ENCODE results near the gene RCCD1. TPM values are rescaled to one million over a fixed set of nuclear protein-coding genes. Genes with fewer than 3 reads are reported as not detected.

The RCCD1 gene
- total and polyA plus RNA-seq, 4 donors, result 3.6 to 13.3 (median 4.3) TPM

GRCh38 chr15:90994059-90994416 is 39.4 kb downstream of the RCCD1 start:
- Histone ChIP-seq H3K9ac (ENCODE audit: low read depth in 1 of 2, low read length in 2 of 2) (peak overlapping the region in 1 of 2 donors; percentile 77), H3K4me3 (ENCODE audit: low read depth in 1 of 3, low read length in 3 of 3) (peak overlapping the region; percentile 65 to 95 (median 92)), H3K9me3 (ENCODE audit: control insufficient read depth in 4 of 4, low read length in 3 of 4) (no peaks in the 10 kb centered on the region), H3K27me3 (ENCODE audit: control insufficient read depth in 4 of 4, insufficient read depth in 4 of 4, low read length in 3 of 4) (no peaks in the 10 kb centered on the region), H3K27ac (ENCODE audit: low read depth in 1 of 2, low read length in 2 of 2) (peak overlapping the region in 1 of 2 donors; percentile 48), H3K36me3 (ENCODE audit: control insufficient read depth in 4 of 4, insufficient read depth in 3 of 4, low read depth in 1 of 4, low read length in 3 of 4) (peaks cover 2 to 10% (median 6%) of the 10 kb centered on the region in 4 donors), H3K4me1 (ENCODE audit: control insufficient read depth in 4 of 4, insufficient read depth in 4 of 4, low read length in 3 of 4) (peaks cover 3 to 17% (median 7%) of the 10 kb centered on the region in 4 donors)
- peak; percentile 48 for DNase-seq (ENCODE audit: low spot score)
- no peak for TF ChIP-seq RXRA (IDR thresholded peaks at IDR 0.05)
- WGBS, result under 1% methylated on average over 50 of the region's 50 CpGs

GRCh38 chr15:90994417-90995311 is 40.0 kb downstream of the RCCD1 start, which contains the start of gene PRC1:
TSS of gene PRC1 (minus strand) at chr15:90994535. CDS start at chr15:90994417, 118 bp downstream.
- Histone ChIP-seq H3K4me1 (ENCODE audit: control insufficient read depth in 4 of 4, insufficient read depth in 4 of 4, low read length in 3 of 4) (peaks cover 3 to 17% (median 7%) of the 10 kb centered on the region in 4 donors), H3K36me3 (ENCODE audit: control insufficient read depth in 4 of 4, insufficient read depth in 3 of 4, low read depth in 1 of 4, low read length in 3 of 4) (peaks cover 2 to 14% (median 8%) of the 10 kb centered on the region in 4 donors), H3K9me3 (ENCODE audit: control insufficient read depth in 4 of 4, low read length in 3 of 4) (no peaks in the 10 kb centered on the region), H3K4me3 (ENCODE audit: low read depth in 1 of 3, low read length in 3 of 3) (peak within 1 kb of the TSS; percentile 65 to 95 (median 92)), H3K27ac (ENCODE audit: low read depth in 1 of 2, low read length in 2 of 2) (peak within 1 kb of the TSS; percentile 13 to 70), H3K27me3 (ENCODE audit: control insufficient read depth in 4 of 4, insufficient read depth in 4 of 4, low read length in 3 of 4) (no peaks in the 10 kb centered on the region), H3K9ac (ENCODE audit: low read depth in 1 of 2, low read length in 2 of 2) (peak within 1 kb of the TSS; percentile 77 to 85)
- TF ChIP-seq RAD21 (IDR thresholded peaks at IDR 0.05) (peak in 1 of 2 donors; percentile 9), SP1 (IDR thresholded peaks at IDR 0.05) (peak; percentile 85), ZBTB33 (IDR thresholded peaks at IDR 0.05) (peak; percentile 69), GABPA (IDR thresholded peaks at IDR 0.05 in 1 of 2, conservative IDR thresholded peaks at IDR 0.05 in 1 of 2) (peak in 1 of 2 donors; percentile 55), JUND (IDR thresholded peaks at IDR 0.05) (peak; percentile 80 to 83), CTCF (IDR thresholded peaks at IDR 0.05; ENCODE audit: low read depth, low read length, missing input control) (no peak), FOXA2 (IDR thresholded peaks at IDR 0.05) (no peak), TAF1 (conservative IDR thresholded peaks at IDR 0.05) (no peak), EGR1 (IDR thresholded peaks at IDR 0.05; ENCODE audit: low read depth in 2 of 2) (no peak), YY1 (IDR thresholded peaks at IDR 0.05) (peak; percentile 54), ATF3 (IDR thresholded peaks at IDR 0.05) (no peak)
- under 1% methylated on average over 75 of the region's 75 CpGs for WGBS
- DNase-seq (ENCODE audit: low spot score), result peak; percentile 98

- 94% methylated on average over 8 of the region's 8 CpGs for WGBS
- Histone ChIP-seq H3K4me1 (ENCODE audit: control insufficient read depth in 4 of 4, insufficient read depth in 4 of 4, low read length in 3 of 4) (peaks cover 3 to 13% (median 7%) of the 10 kb centered on the region in 4 donors), H3K36me3 (ENCODE audit: control insufficient read depth in 4 of 4, insufficient read depth in 3 of 4, low read depth in 1 of 4, low read length in 3 of 4) (peaks cover 2 to 47% (median 27%) of the 10 kb centered on the region in 4 donors), H3K9ac (ENCODE audit: low read depth in 1 of 2, low read length in 2 of 2) (no peak overlapping the region), H3K4me3 (ENCODE audit: low read depth in 1 of 3, low read length in 3 of 3) (no peak overlapping the region), H3K9me3 (ENCODE audit: control insufficient read depth in 4 of 4, low read length in 3 of 4) (no peaks in the 10 kb centered on the region), H3K27me3 (ENCODE audit: control insufficient read depth in 4 of 4, insufficient read depth in 4 of 4, low read length in 3 of 4) (no peaks in the 10 kb centered on the region), H3K27ac (ENCODE audit: low read depth in 1 of 2, low read length in 2 of 2) (no peak overlapping the region)
- no peak for DNase-seq (ENCODE audit: low spot score)
- TF ChIP-seq RXRA (IDR thresholded peaks at IDR 0.05), result no peak
- no peak for TF ChIP-seq HNF4G (IDR thresholded peaks at IDR 0.05)
- no peak for TF ChIP-seq ATF3 (IDR thresholded peaks at IDR 0.05)
- TF ChIP-seq GABPA (IDR thresholded peaks at IDR 0.05 in 1 of 2, conservative IDR thresholded peaks at IDR 0.05 in 1 of 2), result no peak
- TF ChIP-seq TAF1 (conservative IDR thresholded peaks at IDR 0.05), result no peak
Observed at GRCh38 chr15:90998737-90999136, 44.1 kb downstream of the RCCD1 start.
